T-cell (primary cell): Measurements from ENCODE around the gene ZNF281. TPM values are rescaled to one million over a fixed set of nuclear protein-coding genes. Genes with fewer than 3 reads are reported as not detected.

Experiments
- ATAC-seq, 4 experiments: fragments of 200-7000 bp in 3 of 4; fragments of 150-1000 bp in 1 of 4; cut with Tn5 transposase; replicated peaks in 1 of 4; 1 replicate in 3 of 4; 2 replicates in 1 of 4; pipeline ENCODE4 v1.10.0; 2021; ENCODE audit warnings: moderate library complexity in 3 of 4, mild to moderate bottlenecking in 2 of 4, moderate number of reproducible peaks in 1 of 4
- CTCF ChIA-PET, 2 donors: fragments of 300-600 bp; sonication (Branson Sonifier 250); formaldehyde crosslinking; loops; one replicate each; lab custom pipeline; 2022; ENCODE audit warnings: antibody characterized with exemption in 2 of 2; lab: Charles Lee
- POLR2A ChIA-PET, 2 donors: fragments of 300-600 bp; sonication (Branson Sonifier 250); formaldehyde crosslinking; loops; one replicate each; lab custom pipeline; 2022; ENCODE audit warnings: antibody characterized with exemption in 2 of 2; lab: Charles Lee
- DNase-seq, 35 experiments: peaks; one replicate each; pipeline versions ENCODE4 v3.0.0 to v3.0.0-alpha.2; 2013 to 2023
- H3K27ac ChIP-seq: one replicate; pipeline ENCODE4 v1.5.1; 2013; ENCODE audit warnings: low read length
- H3K27me3 ChIP-seq, 2 experiments: replicated peaks in 1 of 2; 1 replicate in 1 of 2; 2 replicates in 1 of 2; pipeline versions ENCODE4 v1.6.1 to v1.7.0; 2013; ENCODE audit warnings: low read length in 1 of 2, mixed read lengths in 1 of 2; ENCODE audit not compliant: control insufficient read depth in 2 of 2, insufficient read depth in 2 of 2; ENCODE audit errors: extremely low read depth in 1 of 2
- H3K36me3 ChIP-seq, 2 donors: 1 replicate in 1 of 2; 2 replicates in 1 of 2; pipeline versions ENCODE4 v1.6.1 to v1.7.0; 2013; ENCODE audit warnings: low read length in 1 of 2; ENCODE audit not compliant: control insufficient read depth in 2 of 2, insufficient read depth in 1 of 2; ENCODE audit errors: extremely low read depth in 1 of 2
- H3K4me1 ChIP-seq, 2 experiments: 1 replicate in 1 of 2; 2 replicates in 1 of 2; pipeline versions ENCODE4 v1.6.1 to v1.7.0; 2013; ENCODE audit warnings: low read length in 2 of 2, mixed read lengths in 1 of 2; ENCODE audit not compliant: insufficient read depth in 2 of 2, control insufficient read depth in 1 of 2; ENCODE audit errors: extremely low read depth in 1 of 2
- H3K4me3 ChIP-seq, 2 donors: 1 replicate in 1 of 2; 2 replicates in 1 of 2; pipeline versions ENCODE4 v1.5.1 to v1.7.0; 2013; ENCODE audit warnings: mild to moderate bottlenecking in 2 of 2, low read length in 1 of 2, moderate library complexity in 1 of 2; ENCODE audit not compliant: control insufficient read depth in 1 of 2; ENCODE audit errors: extremely low read depth in 1 of 2
- H3K9me3 ChIP-seq: 2 replicates; pipeline ENCODE4 v1.7.0; 2013
- H3K27ac Mint-ChIP-seq, 2 donors: one replicate each; pipeline ENCODE4 v1.8.0; 2020 to 2021; ENCODE audit warnings: mild to moderate bottlenecking in 2 of 2, mixed read lengths in 2 of 2
- H3K27me3 Mint-ChIP-seq, 2 donors: one replicate each; pipeline ENCODE4 v1.8.0; 2021 to 2022; ENCODE audit warnings: mixed read lengths in 2 of 2
- H3K36me3 Mint-ChIP-seq: one replicate; pipeline ENCODE4 v1.8.0; 2021; ENCODE audit warnings: mixed read lengths
- H3K4me1 Mint-ChIP-seq, 3 donors: one replicate each; pipeline ENCODE4 v1.8.0; 2020 to 2022; ENCODE audit warnings: mixed read lengths in 3 of 3, mild to moderate bottlenecking in 1 of 3
- H3K4me3 Mint-ChIP-seq, 3 donors: one replicate each; pipeline ENCODE4 v1.8.0; 2020 to 2022; ENCODE audit warnings: mild to moderate bottlenecking in 3 of 3, mixed read lengths in 3 of 3, moderate library complexity in 3 of 3
- H3K9me3 Mint-ChIP-seq, 3 donors: one replicate each; pipeline ENCODE4 v1.8.0; 2020 to 2022; ENCODE audit warnings: mixed read lengths in 3 of 3
- WGBS: methylation state at CpG from one replicate; pipeline ENCODE4 v1.1.5; 2013; ENCODE audit warnings: missing lambda C conversion rate; ENCODE audit not compliant: insufficient coverage; 5-methylcytosine and 5-hydroxymethylcytosine counted together
- total RNA-seq, 35 experiments: library from RNA in 6 of 35; stranded (reverse) in 6 of 35; fragments of 120-200 nt in 1 of 35; gene quantifications; one replicate each; pipeline versions ENCODE4 v1.2.1 to v1.2.4 and lab custom pipeline; 2013 to 2026

The ZNF281 gene
- total RNA-seq, 5 donors from 2014 or later (not counting 1 experiment from before 2014, with no cell fraction given), result 19.2 to 29.9 (median 21.4) TPM

- Mint-ChIP-seq H3K27me3 (peaks cover 0 to 4% of the 10 kb centered on the region in 2 donors), H3K36me3 (no peaks in the 10 kb centered on the region), H3K27ac (no peak overlapping the region), H3K9me3 (no peaks in the 10 kb centered on the region), H3K4me3 (no peak overlapping the region), H3K4me1 (peaks cover 5 to 8% (median 7%) of the 10 kb centered on the region in 3 donors)
- no peak for ATAC-seq
- Histone ChIP-seq H3K36me3 (no peaks in the 10 kb centered on the region), H3K9me3 (no peaks in the 10 kb centered on the region), H3K27ac (no peak overlapping the region), H3K27me3 (peaks cover 0 to 3% of the 10 kb centered on the region in 2 experiments), H3K4me1 (peaks cover 2 to 5% of the 10 kb centered on the region in 2 experiments), H3K4me3 (no peak overlapping the region)
- ChIA-PET CTCF (no interaction called here), POLR2A (no interaction called here)
- WGBS, result no CpG with 5 or more reads among the region's 1 CpG
- no peak for DNase-seq
Observed at GRCh38 chr1:200433586-200433985, 23.8 kb upstream of the ZNF281 start.

GRCh38 chr1:200432586-200432985 lies 22.8 kb upstream of the ZNF281 start:
- POLR2A ChIA-PET, result no interaction called here
- Histone ChIP-seq H3K27me3 (peaks cover 0 to 3% of the 10 kb centered on the region in 2 experiments), H3K27ac (no peak overlapping the region), H3K4me3 (no peak overlapping the region), H3K9me3 (no peaks in the 10 kb centered on the region), H3K4me1 (peaks cover 2 to 3% of the 10 kb centered on the region in 2 experiments), H3K36me3 (no peaks in the 10 kb centered on the region)
- H3K27ac Mint-ChIP-seq, result no peak overlapping the region
- no peak overlapping the region for H3K4me3 Mint-ChIP-seq
- DNase-seq (no peak), ATAC-seq (no peak)
- H3K4me1 Mint-ChIP-seq, result peaks cover 3% of the 10 kb centered on the region in 3 donors
- CTCF ChIA-PET, result no interaction called here
- H3K9me3 Mint-ChIP-seq, result no peaks in the 10 kb centered on the region
- WGBS, result no CpG with 5 or more reads among the region's 1 CpG
- H3K36me3 Mint-ChIP-seq, result no peaks in the 10 kb centered on the region
- H3K27me3 Mint-ChIP-seq, result peaks cover 0 to 4% of the 10 kb centered on the region in 2 donors

- no peaks in the 10 kb centered on the region for H3K4me1 ChIP-seq
- POLR2A ChIA-PET, result no interaction called here
- CTCF ChIA-PET, result no interaction called here
- no peaks in the 10 kb centered on the region for H3K9me3 ChIP-seq
- Mint-ChIP-seq H3K27ac (no peak overlapping the region), H3K9me3 (no peaks in the 10 kb centered on the region), H3K4me3 (no peak overlapping the region), H3K27me3 (peaks cover 0 to 4% of the 10 kb centered on the region in 2 donors), H3K4me1 (peaks cover 0 to 3% (median 0%) of the 10 kb centered on the region in 3 donors), H3K36me3 (no peaks in the 10 kb centered on the region)
- no peak for DNase-seq
- H3K36me3 ChIP-seq, result no peaks in the 10 kb centered on the region
- H3K4me3 ChIP-seq, result no peak overlapping the region
- no CpG with 5 or more reads among the region's 2 CpGs for WGBS
- H3K27ac ChIP-seq, result no peak overlapping the region
- no peak for ATAC-seq
- peaks cover 0 to 3% of the 10 kb centered on the region in 2 experiments for H3K27me3 ChIP-seq
Observed at GRCh38 chr1:200429221-200429751, 19.4 kb upstream of the ZNF281 start.

GRCh38 chr1:200428482-200429205 lies 18.8 kb upstream of the ZNF281 start:
- Histone ChIP-seq H3K27me3 (peaks cover 0 to 3% of the 10 kb centered on the region in 2 experiments), H3K27ac (no peak overlapping the region), H3K4me3 (no peak overlapping the region), H3K9me3 (no peaks in the 10 kb centered on the region), H3K36me3 (no peaks in the 10 kb centered on the region), H3K4me1 (no peaks in the 10 kb centered on the region)
- Mint-ChIP-seq H3K4me1 (peaks cover 0 to 3% (median 0%) of the 10 kb centered on the region in 3 donors), H3K9me3 (no peaks in the 10 kb centered on the region), H3K36me3 (no peaks in the 10 kb centered on the region), H3K27ac (no peak overlapping the region), H3K4me3 (no peak overlapping the region), H3K27me3 (peaks cover 0 to 4% of the 10 kb centered on the region in 2 donors)
- DNase-seq (no peak), ATAC-seq (no peak)
- CTCF ChIA-PET, result no interaction called here
- POLR2A ChIA-PET, result no interaction called here
- no CpG with 5 or more reads among the region's 4 CpGs for WGBS

- Histone ChIP-seq H3K27me3 (peaks cover 0 to 3% of the 10 kb centered on the region in 2 experiments), H3K27ac (no peak overlapping the region), H3K36me3 (no peaks in the 10 kb centered on the region), H3K4me3 (no peak overlapping the region), H3K4me1 (no peaks in the 10 kb centered on the region), H3K9me3 (no peaks in the 10 kb centered on the region)
- ChIA-PET CTCF (interaction anchor here in 1 of 2 donors (0.7 kb wide), 1 partner anchor 63 kb away, joined by 3 read pairs; no protein-coding TSS in a partner anchor), POLR2A (no interaction called here)
- Mint-ChIP-seq H3K36me3 (no peaks in the 10 kb centered on the region), H3K9me3 (no peaks in the 10 kb centered on the region), H3K4me3 (no peak overlapping the region), H3K27ac (no peak overlapping the region), H3K27me3 (peaks cover 0 to 3% of the 10 kb centered on the region in 2 donors), H3K4me1 (peaks cover 0 to 3% (median 0%) of the 10 kb centered on the region in 3 donors)
- WGBS, result 80% methylated on average over 1 of the region's 5 CpGs
- no peak for DNase-seq
- ATAC-seq, result no peak
Observed at GRCh38 chr1:200427744-200428143, 17.9 kb upstream of the ZNF281 start.

- ChIA-PET POLR2A (no interaction called here), CTCF (no interaction called here)
- DNase-seq (no peak), ATAC-seq (no peak)
- 83% methylated on average over 1 of the region's 2 CpGs for WGBS
- Mint-ChIP-seq H3K4me1 (peaks cover 0 to 3% (median 0%) of the 10 kb centered on the region in 3 donors), H3K36me3 (no peaks in the 10 kb centered on the region), H3K27ac (no peak overlapping the region), H3K9me3 (no peaks in the 10 kb centered on the region), H3K27me3 (no peaks in the 10 kb centered on the region), H3K4me3 (no peak overlapping the region)
- H3K36me3 ChIP-seq, result no peaks in the 10 kb centered on the region
- H3K9me3 ChIP-seq, result no peaks in the 10 kb centered on the region
- H3K4me3 ChIP-seq, result no peak overlapping the region
- H3K27me3 ChIP-seq, result no peaks in the 10 kb centered on the region
- no peak overlapping the region for H3K27ac ChIP-seq
- H3K4me1 ChIP-seq, result no peaks in the 10 kb centered on the region
Observed at GRCh38 chr1:200426196-200426595, 16.4 kb upstream of the ZNF281 start.
